HG03442 (cell line): ENCODE measurements around the gene CYP1A1.

Source experiments
- ATAC-seq: cut with Tn5 transposase; IDR thresholded peaks from one replicate; pipeline ENCODE4 v1.9.1; 2021; ENCODE audit warnings: mild to moderate bottlenecking, moderate library complexity; ENCODE audit not compliant: unreplicated experiment

CYP1A1 gene, protein sequence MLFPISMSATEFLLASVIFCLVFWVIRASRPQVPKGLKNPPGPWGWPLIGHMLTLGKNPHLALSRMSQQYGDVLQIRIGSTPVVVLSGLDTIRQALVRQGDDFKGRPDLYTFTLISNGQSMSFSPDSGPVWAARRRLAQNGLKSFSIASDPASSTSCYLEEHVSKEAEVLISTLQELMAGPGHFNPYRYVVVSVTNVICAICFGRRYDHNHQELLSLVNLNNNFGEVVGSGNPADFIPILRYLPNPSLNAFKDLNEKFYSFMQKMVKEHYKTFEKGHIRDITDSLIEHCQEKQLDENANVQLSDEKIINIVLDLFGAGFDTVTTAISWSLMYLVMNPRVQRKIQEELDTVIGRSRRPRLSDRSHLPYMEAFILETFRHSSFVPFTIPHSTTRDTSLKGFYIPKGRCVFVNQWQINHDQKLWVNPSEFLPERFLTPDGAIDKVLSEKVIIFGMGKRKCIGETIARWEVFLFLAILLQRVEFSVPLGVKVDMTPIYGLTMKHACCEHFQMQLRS

DNA sequence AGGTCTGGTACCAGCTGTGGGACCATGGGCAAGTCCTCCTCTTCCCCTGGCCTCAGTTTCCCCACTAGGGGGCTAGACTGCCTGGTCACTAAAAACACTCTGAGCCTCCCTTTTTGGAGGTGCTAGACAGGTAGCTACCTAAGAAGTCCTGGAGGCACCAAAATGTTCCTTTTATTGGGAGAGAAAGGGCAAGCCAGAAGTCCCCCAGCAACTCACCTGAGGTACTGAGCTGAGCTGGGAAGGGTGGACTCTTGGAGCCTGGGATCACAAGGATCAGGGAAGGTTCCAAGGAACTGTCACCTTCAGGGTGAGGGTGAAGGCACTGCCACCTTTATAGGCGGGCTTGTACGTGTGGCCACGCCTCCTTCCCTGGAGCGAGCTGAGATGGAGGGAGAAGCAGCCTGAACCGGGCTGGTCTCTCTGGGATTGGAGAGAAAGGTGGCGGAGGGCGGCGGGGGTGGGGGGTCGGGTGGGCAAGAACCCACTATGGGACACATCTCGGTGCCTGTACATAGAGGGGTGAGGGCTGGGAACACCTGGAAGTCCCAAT lies at the start of gene CYP1A1:
Gene CYP1A1, minus strand, starts transcription at position 304 of the 550 bp plus-strand sequence. CDS start 2,431 bp downstream, outside the sequence.
- no peak for ATAC-seq

DNA sequence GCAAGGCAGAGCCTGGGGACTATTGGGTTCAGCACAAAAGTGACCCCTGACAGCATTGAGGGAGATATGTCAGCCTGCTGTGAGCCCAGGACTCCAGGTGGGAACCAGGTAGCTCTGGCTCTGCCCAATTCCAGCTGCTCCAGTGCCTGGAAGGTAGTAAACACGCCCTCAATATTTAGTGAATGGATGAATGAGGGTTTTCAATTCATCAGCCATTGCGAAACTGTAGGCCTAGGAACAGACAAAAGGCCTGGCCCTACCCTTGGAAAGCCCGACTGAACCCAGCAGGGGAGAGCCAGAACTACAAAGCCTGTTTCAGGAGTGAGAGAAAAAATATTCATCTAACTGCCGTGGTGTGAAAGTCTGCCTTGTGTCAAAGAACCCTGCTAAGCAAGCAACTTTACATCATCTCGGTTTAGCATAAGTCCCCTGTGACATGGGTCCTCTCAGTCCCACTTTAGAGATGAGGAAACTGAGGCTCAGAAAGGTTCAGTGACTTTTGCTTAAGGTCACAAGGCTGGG lies 48.5 kb upstream of the CYP1A1 start:
- no peak for ATAC-seq

DNA sequence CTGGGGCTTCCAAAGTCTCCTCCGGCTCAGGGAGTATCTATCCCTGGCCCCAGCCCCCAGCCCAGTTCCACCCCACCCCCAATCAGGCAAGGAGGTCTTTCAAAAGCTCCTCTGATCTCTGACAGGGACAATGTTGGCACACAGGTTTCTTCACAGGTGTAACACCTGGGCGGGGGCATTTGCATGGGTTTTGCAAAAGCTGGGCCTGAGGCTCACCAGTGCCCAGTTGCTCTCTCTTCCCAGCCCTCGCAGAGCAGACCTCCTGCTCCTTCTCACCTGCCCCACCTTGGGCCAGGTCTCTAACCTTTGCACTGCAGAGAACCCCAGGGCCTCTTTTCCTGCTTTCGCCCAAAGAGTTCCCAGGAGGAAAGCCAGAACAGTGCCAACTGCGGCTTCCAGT lies 48.0 kb upstream of the CYP1A1 start:
- ATAC-seq = no peak

DNA sequence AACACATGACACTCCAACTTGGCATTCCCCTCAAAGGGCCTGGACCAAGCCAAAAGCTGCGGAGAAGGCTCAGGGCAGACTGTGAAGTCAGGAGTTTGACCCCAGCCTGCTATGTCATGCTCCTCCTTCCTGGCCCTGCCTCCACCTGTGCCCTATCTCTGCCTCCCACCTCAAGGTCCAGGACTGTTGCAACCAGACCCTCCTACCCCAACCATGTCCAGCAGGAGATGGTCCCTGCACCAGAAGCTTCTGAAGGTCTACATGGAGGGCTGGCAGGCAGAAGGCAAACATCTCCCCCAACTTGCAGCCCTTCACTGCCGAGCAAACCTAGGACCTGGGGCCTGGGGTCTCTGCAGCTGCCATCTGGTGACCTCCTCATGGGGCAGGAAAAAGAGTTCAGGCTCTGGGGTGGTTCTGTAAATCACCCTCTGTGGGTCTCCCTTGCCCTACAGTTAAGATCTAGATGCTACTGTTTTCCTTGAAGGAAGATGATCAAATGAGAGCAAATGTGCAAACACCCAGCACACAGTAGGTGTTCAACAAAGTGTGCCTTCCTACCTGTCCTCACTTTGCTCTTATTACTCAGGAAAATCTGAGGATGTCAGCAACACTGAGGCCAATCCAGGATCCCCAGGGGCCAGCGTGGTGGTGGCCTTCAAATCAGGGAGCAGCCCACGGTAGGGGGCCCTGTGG lies 45.0 kb upstream of the CYP1A1 start:
- no peak for ATAC-seq

DNA sequence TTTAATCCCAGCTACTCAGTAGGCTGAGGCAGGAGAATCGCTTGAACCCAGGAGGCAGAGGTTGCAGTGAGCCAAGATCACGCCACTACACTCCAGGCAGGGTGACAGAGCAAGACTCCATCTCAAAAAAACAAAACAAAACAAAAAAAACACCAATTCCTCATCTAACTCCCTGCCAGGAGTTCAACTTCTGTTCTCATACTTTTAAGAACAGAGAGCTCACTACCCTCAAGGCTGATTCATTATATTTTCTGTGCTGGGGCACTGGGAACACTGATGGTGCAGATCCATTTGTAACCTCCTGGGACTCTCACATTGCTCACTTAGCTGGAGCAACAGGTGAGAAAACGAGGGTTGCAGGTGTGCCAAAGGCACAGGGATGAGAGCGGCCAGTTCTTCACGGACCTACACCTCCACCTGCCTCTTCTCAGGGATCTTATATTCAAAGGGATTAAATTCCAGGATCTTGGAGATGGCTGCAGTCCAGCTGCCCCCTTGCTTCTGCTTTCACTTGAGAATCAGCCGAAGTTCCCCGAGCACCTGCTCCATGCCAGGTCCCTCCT lies 44.2 kb upstream of the CYP1A1 start:
- no peak for ATAC-seq

DNA sequence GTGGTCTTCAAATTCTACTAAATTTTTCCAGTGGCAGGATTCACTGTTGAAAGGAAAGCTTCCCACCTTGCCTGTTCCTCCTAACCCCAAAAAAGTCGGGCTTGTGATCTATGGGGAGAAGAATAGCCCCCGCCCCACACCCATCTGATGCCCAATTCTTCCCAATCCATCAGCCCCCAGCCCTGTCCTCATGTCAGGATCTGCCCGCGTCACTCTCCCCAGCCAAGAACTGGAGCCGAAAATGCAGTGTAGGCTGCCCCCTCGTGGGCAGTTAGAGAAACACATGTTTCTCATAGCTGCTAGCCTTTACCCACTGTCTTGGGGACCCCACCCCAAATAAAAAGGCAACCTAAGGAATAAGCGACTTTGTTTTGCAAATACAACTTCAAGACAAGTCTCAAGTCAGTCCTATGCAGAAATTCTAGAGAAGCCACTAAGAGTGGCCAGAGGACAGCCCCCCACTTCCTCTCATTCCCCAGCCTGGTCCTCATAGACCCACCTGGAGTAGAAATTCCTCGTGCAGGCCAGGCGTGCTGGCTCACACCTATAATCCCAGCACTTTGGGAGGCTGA lies 43.5 kb upstream of the CYP1A1 start:
- no peak for ATAC-seq

DNA sequence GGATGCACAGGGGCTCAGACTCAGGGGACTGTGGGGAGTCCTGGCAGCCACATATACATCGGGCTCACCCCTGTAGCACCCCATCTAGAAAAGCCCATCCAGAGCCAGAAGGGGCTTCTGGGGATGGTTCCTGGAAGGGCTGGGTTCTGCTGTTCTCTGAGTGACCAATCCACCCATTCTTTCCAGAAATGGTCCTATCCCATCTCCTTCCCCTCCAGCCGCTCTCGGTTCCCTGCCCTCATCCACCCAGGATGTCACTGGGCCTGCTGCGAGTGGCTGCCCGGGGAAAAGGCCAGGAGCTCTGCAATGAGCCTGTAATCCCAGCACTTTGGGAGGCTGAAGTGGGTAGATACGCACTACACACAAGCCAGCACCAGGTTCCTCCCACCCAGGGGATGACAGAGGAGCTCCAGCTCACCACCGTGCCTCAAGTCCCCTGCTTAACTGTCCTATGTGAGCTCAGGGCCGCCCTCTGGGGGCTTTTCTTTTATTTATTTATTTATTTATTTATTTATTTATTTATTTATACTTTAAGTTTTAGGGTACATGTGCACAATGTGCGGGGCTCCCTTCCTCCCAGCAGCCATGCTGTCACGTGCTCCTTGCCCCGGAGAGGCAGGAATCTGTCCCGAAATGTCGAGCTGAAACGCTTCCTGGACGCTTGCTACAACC lies 42.9 kb upstream of the CYP1A1 start:
- ATAC-seq = no peak

DNA sequence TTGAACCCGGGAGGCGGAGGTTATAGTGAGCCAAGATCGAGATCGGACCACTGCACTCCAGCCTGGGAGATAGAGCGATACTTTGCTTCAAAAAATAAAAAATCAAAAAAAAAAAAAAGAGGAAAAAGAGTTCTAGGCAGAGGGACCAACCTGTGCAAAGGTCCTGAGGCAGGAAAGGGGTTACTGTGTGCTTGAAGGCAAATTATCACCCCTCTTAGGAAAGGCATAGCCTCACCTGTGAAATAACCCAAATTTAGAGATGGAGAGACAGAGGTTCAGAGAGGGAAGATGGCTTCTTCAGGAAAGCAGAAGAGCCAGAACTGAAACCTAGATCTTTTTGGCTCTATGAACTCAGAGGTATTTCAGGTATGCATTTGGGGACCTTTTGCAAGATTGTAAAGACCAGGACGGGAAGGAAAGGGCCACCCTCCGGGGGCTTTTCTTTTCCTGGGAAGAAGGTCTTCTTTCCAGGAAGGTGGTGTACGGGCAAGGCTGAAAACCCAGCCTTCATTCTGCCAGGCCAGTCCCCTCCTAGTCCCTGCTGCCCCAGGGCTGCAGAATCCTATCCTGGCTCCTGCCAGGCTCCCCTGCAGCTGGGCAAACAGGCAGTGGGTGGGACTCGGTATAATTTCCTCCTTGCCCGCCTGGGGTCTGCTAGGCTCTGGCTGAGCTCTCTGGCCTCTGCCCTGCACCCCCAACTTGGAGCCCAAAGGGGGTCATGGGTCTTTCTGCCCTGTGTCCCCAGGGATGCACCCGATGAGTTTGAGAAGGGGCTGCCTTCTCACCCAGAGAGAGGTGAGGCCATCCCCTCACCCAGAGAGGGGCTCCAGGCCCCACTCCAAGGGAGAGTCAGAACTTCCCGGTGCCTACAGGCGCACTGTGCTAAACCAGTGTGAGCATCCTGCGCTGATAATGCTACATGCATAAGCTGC lies 42.1 kb upstream of the CYP1A1 start:
- ATAC-seq = no peak

DNA sequence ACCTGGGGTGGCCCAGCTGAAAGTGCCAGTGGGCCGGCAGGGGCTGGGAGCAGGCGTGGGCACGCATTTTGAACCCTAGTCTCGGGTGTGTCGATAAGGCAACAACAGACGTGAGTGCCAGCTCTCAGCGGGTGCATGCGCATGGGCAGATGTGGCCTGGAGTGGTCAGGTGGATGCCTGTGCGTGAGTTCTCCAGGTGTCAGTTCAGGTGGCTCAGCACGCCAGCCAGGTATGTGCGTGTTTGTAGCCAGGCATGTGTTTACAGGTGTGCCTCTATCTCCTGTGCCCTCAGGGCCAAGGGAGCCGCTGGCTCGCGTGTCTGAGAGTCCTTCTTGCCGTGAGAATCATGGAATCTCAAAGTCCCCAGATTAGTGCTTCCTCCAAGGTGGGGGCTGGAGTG lies 38.1 kb upstream of the CYP1A1 start:
- ATAC-seq = no peak

DNA sequence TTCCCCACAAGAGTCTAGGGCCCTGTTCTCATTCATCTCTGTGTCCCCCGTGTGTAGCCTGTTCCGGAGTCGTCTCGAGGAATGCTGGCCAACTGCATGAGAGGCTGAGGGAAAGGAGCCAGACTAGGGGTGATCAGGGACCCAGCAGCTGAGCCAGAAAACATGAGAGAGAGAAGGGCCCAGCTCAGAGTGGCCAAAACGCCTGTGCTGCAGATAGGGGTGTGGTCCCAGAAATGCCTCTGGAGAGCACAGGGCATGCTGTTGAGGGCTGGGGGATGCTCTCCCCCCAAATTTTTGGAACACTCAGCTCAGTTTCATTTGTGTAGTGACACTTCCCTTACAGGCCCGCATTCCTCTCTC lies 37.4 kb upstream of the CYP1A1 start:
- ATAC-seq = no peak

DNA sequence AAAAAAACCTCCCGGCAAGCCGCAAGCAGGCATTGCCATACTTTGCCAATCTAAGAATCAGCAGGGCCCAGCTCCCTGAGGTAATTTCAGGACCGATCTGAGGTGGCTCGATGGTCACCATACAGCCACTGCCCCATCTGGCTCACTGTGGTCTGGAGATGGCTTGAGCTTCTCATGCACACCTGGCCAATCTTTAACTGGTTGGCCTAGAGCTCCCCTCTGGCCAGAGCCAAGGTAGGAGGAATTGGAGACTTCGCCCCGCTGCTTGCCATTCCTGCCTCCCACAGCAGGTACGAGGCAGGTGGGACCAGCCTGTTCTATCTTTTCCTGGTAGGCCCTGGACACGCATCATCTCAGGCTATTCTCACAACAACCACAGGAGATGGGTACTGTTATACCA lies 33.4 kb upstream of the CYP1A1 start:
- ATAC-seq = no peak

DNA sequence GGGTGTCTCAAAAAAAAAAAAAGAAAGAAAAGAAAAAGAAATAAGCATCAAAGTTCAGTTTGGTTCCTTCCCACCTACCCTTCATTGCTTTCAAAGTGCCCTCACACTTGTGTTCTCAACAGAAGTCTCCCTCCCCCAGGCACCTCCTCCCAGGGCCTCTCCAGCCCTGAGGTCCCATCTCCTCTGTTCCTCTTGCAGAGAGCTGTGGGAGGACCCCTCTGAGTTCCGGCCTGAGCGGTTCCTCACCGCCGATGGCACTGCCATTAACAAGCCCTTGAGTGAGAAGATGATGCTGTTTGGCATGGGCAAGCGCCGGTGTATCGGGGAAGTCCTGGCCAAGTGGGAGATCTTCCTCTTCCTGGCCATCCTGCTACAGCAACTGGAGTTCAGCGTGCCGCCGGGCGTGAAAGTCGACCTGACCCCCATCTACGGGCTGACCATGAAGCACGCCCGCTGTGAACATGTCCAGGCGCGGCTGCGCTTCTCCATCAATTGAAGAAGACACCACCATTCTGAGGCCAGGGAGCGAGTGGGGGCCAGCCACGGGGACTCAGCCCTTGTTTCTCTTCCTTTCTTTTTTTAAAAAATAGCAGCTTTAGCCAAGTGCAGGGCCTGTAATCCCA lies 29.4 kb upstream of the CYP1A1 start:
- no peak for ATAC-seq

DNA sequence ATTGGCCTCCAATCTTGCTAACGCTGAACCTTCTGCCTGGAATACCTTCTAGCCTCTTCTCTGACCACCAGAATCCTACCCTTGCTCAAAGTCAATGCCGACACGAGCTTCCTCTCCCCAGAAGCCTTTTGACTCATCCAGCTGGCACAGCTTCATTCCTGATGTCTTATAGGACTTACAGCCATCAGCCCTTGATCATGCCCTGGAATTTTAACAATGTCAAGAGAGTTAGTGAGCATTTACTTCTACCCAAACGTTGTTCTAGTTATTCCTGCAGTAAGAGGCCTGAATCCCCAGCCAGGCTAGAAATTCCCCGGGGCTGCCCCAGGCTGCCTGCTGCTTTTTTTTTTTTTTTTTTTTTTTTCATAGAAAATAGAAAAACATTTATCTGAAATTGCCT lies 27.2 kb upstream of the CYP1A1 start:
- ATAC-seq = no peak

DNA sequence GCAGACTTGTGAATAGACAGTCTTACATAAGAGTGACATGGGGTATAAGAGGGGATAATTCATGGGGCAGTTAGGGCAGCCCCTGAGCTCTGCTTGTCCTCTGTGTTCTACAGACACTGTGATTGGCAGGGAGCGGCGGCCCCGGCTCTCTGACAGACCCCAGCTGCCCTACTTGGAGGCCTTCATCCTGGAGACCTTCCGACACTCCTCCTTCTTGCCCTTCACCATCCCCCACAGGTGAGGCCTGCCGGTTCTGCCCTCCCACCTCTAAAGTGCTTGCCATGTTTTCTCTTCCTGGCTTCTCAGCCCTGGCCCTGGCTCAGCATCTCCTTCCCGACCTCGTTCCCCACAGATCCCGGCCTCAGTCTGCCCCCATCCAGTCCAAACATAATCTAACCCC lies 26.7 kb upstream of the CYP1A1 start:
- ATAC-seq = no peak

DNA sequence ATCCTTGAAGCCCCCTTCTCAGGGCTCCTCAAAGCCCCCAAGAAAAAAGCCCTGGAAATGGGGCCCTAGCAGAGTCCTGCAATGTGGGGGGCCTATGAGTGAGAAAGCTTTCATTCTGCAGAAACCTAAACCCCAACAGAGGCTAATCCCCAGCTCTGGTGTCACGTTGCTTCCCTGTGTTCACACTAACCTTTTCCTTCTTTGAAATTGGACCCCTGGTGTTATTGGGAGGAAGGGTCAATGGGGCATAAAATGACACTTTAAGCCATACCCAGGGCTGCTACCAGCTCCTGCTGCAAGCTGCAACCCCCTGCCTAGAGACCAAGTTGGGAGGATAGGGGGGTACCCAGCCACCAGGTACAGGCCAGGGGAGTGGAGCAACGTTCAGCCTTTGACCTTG lies 25.4 kb upstream of the CYP1A1 start:
- ATAC-seq = no peak

DNA sequence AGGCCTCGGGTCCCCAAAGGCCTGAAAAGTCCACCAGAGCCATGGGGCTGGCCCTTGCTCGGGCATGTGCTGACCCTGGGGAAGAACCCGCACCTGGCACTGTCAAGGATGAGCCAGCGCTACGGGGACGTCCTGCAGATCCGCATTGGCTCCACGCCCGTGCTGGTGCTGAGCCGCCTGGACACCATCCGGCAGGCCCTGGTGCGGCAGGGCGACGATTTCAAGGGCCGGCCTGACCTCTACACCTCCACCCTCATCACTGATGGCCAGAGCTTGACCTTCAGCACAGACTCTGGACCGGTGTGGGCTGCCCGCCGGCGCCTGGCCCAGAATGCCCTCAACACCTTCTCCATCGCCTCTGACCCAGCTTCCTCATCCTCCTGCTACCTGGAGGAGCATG lies 24.5 kb upstream of the CYP1A1 start:
- no peak for ATAC-seq

DNA sequence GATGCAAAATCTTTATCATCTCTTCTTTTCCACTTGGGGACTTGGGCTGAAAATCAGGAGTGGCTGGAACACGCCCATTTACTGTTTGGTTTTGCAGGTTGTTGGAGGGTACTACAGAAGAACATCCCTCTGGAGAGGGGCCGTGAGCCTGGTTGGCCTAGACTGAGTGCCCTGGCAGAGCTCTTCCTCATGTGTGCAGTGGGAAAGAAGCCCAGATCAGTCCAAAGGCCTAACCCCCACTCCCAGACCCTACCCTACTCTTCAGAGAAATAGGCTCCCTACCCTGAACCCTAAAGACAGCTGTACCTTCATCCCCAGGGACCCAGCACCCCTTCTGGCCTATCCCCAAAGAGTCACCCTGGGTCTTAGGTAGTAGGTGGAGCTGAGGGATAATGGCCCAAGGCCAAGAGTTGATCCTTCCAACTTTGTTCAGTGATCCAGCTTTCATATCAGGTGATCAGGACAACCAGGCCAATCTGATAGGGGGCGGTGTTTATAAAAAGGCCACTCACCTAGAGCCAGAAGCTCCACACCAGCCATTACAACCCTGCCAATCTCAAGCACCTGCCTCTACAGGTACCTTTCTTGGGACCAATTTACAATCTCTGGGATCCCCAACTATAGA lies 23.1 kb upstream of the CYP1A1 start, which contains the start of gene CYP1A2:
Gene CYP1A2, plus strand, starts transcription at position 524 of the 625 bp plus-strand sequence. CDS start 894 bp downstream, outside the sequence.
- no peak for ATAC-seq

DNA sequence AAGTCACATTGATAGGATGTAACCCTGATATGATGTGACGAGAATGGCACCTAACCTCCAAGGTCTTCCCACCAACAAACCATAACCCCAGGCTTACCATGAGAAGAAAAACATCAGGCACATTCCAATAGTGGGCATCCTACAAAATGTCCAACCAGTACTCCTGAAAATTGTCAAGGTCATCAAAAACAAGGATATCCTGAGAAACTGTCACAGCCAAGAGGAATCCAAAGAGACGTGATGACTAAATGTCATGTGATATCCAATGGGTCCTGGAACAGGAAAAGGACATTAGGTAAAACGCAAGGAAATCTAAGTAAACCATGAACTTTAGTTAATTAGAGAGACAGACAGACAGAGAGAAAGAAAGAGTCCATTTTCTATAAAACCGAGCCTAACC lies 21.1 kb upstream of the CYP1A1 start:
- no peak for ATAC-seq
